Type B pancreatic cell (in vitro differentiated cells): ENCODE measurements around the gene USP48. TPM values are rescaled to one million over a fixed set of nuclear protein-coding genes. Genes with fewer than 3 reads are reported as not detected.

Experiments used
- DNase-seq: peaks from one replicate; pipeline ENCODE4 v3.0.0; 2021; ENCODE audit warnings: mixed read lengths; ENCODE audit not compliant: unreplicated experiment; ENCODE audit errors: extremely low spot score
- H3K27ac Mint-ChIP-seq: 2 replicates; pipeline ENCODE4 v1.8.0; 2021; ENCODE audit warnings: mild to moderate bottlenecking, mixed read lengths
- H3K27me3 Mint-ChIP-seq: 2 replicates; pipeline ENCODE4 v1.8.0; 2021; ENCODE audit warnings: mixed read lengths
- H3K36me3 Mint-ChIP-seq: 2 replicates; pipeline ENCODE4 v1.8.0; 2021; ENCODE audit warnings: mixed read lengths
- H3K4me1 Mint-ChIP-seq: one replicate; pipeline ENCODE4 v1.8.0; 2021; ENCODE audit warnings: mixed read lengths; ENCODE audit not compliant: unreplicated experiment
- H3K4me3 Mint-ChIP-seq: 2 replicates; pipeline ENCODE4 v1.8.0; 2021; ENCODE audit warnings: mild to moderate bottlenecking, mixed read lengths
- H3K9me3 Mint-ChIP-seq: 2 replicates; pipeline ENCODE4 v1.8.0; 2021; ENCODE audit warnings: mixed read lengths
- CTCF ChIP-seq: fragments of 200-600 bp; sonication (generic); conservative IDR thresholded peaks from 2 replicates; pipeline ENCODE4 v1.5.0; 2021; ENCODE audit warnings: antibody characterized with exemption, mild to moderate bottlenecking
- total RNA-seq: library from RNA; stranded (reverse); gene quantifications from 2 replicates; pipeline ENCODE4 v1.2.1, GENCODE V29; 2021; ENCODE audit warnings: low replicate concordance

Gene USP48
- total RNA-seq, 1 donor from 2014 or later: 66.7 TPM

- H3K27me3 Mint-ChIP-seq: peaks cover 14% of the 10 kb centered on the region
- no peak for DNase-seq
- peaks cover 8% of the 10 kb centered on the region for H3K4me1 Mint-ChIP-seq
- H3K36me3 Mint-ChIP-seq: peaks cover 2% of the 10 kb centered on the region
- H3K4me3 Mint-ChIP-seq: no peak overlapping the region
- no peak overlapping the region for H3K27ac Mint-ChIP-seq
- H3K9me3 Mint-ChIP-seq: no peaks in the 10 kb centered on the region
- no peak for TF ChIP-seq CTCF
These were observed 30.6 kb upstream of the USP48 start for GRCh38 chr1:21813542-21813941.

- H3K27me3 Mint-ChIP-seq: peaks cover 14% of the 10 kb centered on the region
- TF ChIP-seq CTCF: no peak
- no peak within 1 kb of the TSS for H3K4me3 Mint-ChIP-seq
- no peak for DNase-seq
- no peaks in the 10 kb centered on the region for H3K9me3 Mint-ChIP-seq
- peaks cover 5% of the 10 kb centered on the region for H3K4me1 Mint-ChIP-seq
- no peaks in the 10 kb centered on the region for H3K36me3 Mint-ChIP-seq
- no peak within 1 kb of the TSS for H3K27ac Mint-ChIP-seq
These were observed 28.9 kb upstream of the USP48 start, which contains the start of gene LDLRAD2 for GRCh38 chr1:21811875-21812305. TSS of gene LDLRAD2 (plus strand) at chr1:21812265. CDS start at chr1:21812452, 187 bp downstream.

GRCh38 chr1:21804536-21804935 lies 21.6 kb upstream of the USP48 start:
- H3K36me3 Mint-ChIP-seq: no peaks in the 10 kb centered on the region
- H3K9me3 Mint-ChIP-seq: no peaks in the 10 kb centered on the region
- H3K4me1 Mint-ChIP-seq: no peaks in the 10 kb centered on the region
- H3K4me3 Mint-ChIP-seq: no peak overlapping the region
- no peaks in the 10 kb centered on the region for H3K27me3 Mint-ChIP-seq
- no peak overlapping the region for H3K27ac Mint-ChIP-seq
- DNase-seq: no peak
- no peak for TF ChIP-seq CTCF

- Mint-ChIP-seq H3K4me3 (no peak overlapping the region), H3K36me3 (no peaks in the 10 kb centered on the region), H3K27ac (no peak overlapping the region), H3K9me3 (no peaks in the 10 kb centered on the region), H3K27me3 (no peaks in the 10 kb centered on the region), H3K4me1 (no peaks in the 10 kb centered on the region)
- DNase-seq: no peak
- TF ChIP-seq CTCF: no peak
These were observed 18.2 kb upstream of the USP48 start for GRCh38 chr1:21801100-21801499.

- no peak for DNase-seq
- H3K27me3 Mint-ChIP-seq: no peaks in the 10 kb centered on the region
- no peak for TF ChIP-seq CTCF
- H3K4me1 Mint-ChIP-seq: no peaks in the 10 kb centered on the region
- H3K36me3 Mint-ChIP-seq: no peaks in the 10 kb centered on the region
- no peak overlapping the region for H3K27ac Mint-ChIP-seq
- no peak overlapping the region for H3K4me3 Mint-ChIP-seq
- no peaks in the 10 kb centered on the region for H3K9me3 Mint-ChIP-seq
These were observed 16.8 kb upstream of the USP48 start for GRCh38 chr1:21799730-21800129.

GRCh38 chr1:21795075-21795474 lies 12.1 kb upstream of the USP48 start:
- H3K27ac Mint-ChIP-seq: no peak overlapping the region
- no peak for DNase-seq
- H3K36me3 Mint-ChIP-seq: no peaks in the 10 kb centered on the region
- H3K27me3 Mint-ChIP-seq: peaks cover under 1% of the 10 kb centered on the region
- H3K4me3 Mint-ChIP-seq: no peak overlapping the region
- TF ChIP-seq CTCF: no peak
- no peaks in the 10 kb centered on the region for H3K4me1 Mint-ChIP-seq
- no peaks in the 10 kb centered on the region for H3K9me3 Mint-ChIP-seq
